ENCODE measurements around the gene ITPRID2. TPM values are rescaled to one million over a fixed set of nuclear protein-coding genes. Genes with fewer than 3 reads are reported as not detected.

ITPRID2 gene
- total and polyA plus RNA-seq, 2 of the 13 experiments (the other 11 are each of a cell fraction or from before 2014, with no cell fraction given): 44.8 to 62.3 TPM

- TF ChIP-seq THAP8 (CRISPR knock-in tag; IDR thresholded peaks at IDR 0.05; ENCODE audit: borderline replicate concordance) (peak; percentile 70; the same call in 1 of the 2 replicates), GATA4 (IDR thresholded peaks at IDR 0.05; ENCODE audit: borderline replicate concordance, low read depth) (no peak), RERE (CRISPR knock-in tag; IDR thresholded peaks at IDR 0.05; ENCODE audit: low read depth) (peak; percentile 44; the same call in 1 of the 2 replicates), ZNF839 (CRISPR knock-in tag; IDR thresholded peaks at IDR 0.05; ENCODE audit: borderline replicate concordance) (peak; percentile 98; the same call in 1 of the 2 replicates), ZFP36L2 (CRISPR knock-in tag; IDR thresholded peaks at IDR 0.05) (peak; percentile 20; the same call in 1 of the 2 replicates), ZGPAT (CRISPR knock-in tag; IDR thresholded peaks at IDR 0.05) (peak; percentile 79; the same call in 1 of the 2 replicates), ZNF615 (CRISPR knock-in tag; IDR thresholded peaks at IDR 0.05; ENCODE audit: borderline replicate concordance) (peak; percentile 81; the same call in 1 of the 2 replicates), PAXIP1 (CRISPR knock-in tag; conservative IDR thresholded peaks at IDR 0.05) (no peak; the same call in 1 of the 2 replicates), ZNF775 (CRISPR knock-in tag; IDR thresholded peaks at IDR 0.05; ENCODE audit: borderline replicate concordance) (peak; percentile 95), MED8 (CRISPR knock-in tag; IDR thresholded peaks at IDR 0.05; ENCODE audit: insufficient replicate concordance) (peak; percentile 44), ZNF777 (CRISPR knock-in tag; IDR thresholded peaks at IDR 0.05) (peak; percentile 92), NR2F6 (IDR thresholded peaks at IDR 0.05) (no peak), NR2F6 (CRISPR knock-in tag; IDR thresholded peaks at IDR 0.05) (0 out of 2 replicates have a peak, but pooled peaks have one; percentile 20), PLRG1 (conservative IDR thresholded peaks at IDR 0.05) (no peak), CENPT (CRISPR knock-in tag; IDR thresholded peaks at IDR 0.05; ENCODE audit: low read depth) (no peak), MTF2 (CRISPR knock-in tag; IDR thresholded peaks at IDR 0.05; ENCODE audit: borderline replicate concordance) (peak; percentile 99), RFXANK (CRISPR knock-in tag; IDR thresholded peaks at IDR 0.05) (no peak), ZNF616 (CRISPR knock-in tag; IDR thresholded peaks at IDR 0.05; ENCODE audit: low read depth) (peak; percentile 90), NFE2L2 (IDR thresholded peaks at IDR 0.05; ENCODE audit: low read length) (no peak)
Observed at GRCh38 chr2:181891966-181892798, 652 bp downstream of the ITPRID2 start (continued).
